NCI-H1436 treated with DMSO at 0.1 percent for 48 hours (cell line): Measurements from ENCODE around the gene PDIA6.
"Not testable (repeated sequence)": the region's sequence is repeated elsewhere in the genome, so short reads cannot be mapped to it uniquely, and the experiment has no call there.

Experiments used
- DNase-seq: peaks from one replicate; lab custom pipeline; 2025; lab: John Stamatoyannopoulos, UW

PDIA6 gene

DNA sequence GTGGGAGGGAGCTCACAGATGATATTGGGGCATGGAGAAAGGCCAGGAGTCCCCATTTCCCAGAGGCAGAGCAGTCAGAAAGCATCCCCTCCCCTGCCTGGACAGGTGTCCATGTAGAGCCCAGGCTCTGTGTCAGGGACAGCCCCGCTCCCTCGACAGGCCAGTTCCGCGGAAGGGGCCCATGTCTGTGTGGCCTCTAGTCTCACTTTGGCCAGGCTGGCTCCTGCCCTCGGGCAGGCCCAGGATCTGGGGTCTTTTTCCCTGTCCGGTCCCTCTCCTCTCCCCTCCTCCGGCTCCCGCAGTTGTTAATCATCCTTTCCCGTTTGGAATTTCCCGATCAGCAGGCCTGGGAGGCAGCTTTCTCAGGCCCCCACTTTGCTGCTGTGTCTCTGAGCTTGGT is 20.4 kb upstream of the PDIA6 start:
- DNase-seq, result no peak

DNA sequence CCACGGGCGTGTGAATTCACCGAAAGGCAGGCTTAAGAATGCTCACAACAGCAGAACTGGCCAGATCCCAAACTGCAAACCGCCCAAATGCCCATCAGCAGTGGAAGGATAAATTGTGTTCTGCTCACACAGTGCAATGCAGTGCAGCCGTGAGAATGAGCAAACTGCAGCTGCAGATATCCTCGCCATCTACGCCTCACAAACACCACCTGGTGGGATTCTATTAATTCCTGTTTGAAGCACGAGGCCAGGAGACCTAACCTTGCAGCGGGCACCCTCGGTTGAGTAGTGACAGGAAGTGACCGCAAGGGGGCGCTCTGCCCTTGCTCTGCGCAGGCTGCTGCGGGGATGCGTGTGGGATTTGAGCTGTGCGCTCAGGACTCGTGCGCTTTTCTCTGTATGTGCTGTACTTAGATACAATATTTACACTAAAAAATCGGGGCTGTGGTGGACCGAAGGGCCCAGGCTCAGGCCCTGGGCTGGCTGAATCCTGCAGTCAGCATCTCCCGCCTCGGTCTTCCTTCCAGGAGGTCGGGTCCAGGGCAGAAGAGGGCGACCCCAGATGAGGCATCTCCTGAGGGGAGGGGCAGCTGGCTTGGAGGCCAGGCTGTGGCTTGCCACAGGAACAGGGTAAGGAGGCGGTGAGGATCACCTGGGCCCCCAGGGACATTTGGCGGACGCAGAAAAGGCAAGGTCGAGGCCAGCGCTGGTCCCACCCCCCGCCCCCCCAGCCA is 19.8 kb upstream of the PDIA6 start:
- DNase-seq, result no peak

DNA sequence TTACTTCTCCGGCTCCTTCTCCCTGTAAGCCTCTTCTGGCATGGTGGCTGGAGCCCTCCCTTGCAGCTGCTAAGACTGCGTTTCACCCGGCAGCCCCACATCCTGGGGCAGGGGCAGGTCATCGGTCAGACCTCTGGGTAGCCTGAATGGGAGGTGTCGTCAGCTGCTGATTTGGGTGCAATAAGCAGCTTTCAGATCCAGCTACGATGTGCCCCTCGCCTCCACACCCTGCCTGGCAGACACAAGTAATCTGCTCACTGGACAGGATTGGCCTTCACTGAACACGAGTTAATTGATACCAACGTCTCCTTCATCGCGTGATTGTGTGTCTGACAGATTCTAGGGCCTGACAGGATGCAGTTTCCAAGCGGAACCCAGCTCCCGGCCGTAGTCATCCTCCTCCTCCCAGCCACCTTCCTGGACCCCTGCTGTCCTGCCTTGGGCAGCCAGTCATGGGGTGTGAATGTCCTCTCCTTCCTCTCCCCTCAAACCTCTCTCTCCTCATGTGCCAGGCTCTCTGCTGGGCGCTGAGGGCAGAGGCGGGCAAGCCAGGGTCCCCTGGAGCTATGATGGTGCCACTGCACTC is 18.9 kb upstream of the PDIA6 start:
- DNase-seq, result no peak

DNA sequence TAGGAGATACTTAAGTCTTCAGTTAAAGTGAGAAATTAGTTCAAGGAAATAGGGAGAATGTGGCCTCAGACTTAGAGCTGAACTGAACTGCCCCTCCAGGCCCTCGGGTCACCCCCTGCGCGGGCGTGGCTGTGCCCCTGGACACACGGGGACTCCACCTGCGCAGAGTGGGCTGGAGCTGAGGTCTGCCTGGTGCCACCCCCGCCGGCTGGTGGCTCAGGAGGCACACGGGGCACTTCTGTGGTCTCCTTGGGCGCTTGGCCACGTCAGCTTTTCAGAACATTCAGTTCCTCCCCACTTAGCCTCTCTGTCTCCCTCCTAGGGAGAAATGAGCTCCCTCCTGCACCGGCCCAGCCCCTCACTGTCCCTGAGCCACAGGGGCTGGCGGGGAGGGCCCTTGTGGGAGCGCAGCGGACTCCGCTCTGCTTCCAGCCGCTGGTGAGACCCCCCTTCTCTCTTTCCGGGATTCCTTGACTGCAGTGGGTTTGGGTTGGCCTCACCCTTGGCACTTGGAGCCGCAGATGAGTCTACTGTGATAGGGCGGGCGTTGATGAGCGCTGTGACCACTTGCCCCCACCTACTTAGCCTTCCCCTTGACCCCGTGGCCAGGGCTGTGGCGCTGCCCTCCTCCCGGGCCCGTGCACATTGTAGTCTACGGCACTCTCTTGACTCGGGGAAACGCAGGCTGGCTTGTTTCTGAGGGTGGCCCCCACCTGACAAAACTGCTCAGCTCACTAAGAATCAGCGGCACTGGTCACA is 18.2 kb upstream of the PDIA6 start:
- DNase-seq, result no peak

DNA sequence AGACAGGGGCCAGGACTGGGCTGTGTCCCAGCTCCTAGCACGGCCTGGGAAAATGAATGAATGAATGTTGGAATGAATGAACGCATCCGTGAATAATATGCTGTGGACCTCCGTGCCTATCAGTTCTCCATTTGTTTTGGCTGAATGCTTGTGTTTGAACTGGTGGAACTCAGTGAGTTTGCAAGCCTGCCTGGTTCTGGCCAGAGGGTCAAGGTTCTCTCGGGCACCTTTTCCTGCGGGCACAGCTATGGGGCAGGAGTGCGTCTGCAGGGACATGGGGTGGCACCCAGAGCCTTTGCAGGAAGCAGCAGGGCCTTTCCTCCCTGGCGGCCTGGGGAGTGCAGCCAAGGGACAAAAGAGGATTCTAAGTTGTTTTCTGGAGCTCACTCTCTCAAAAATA is 17.6 kb upstream of the PDIA6 start:
- no peak for DNase-seq

DNA sequence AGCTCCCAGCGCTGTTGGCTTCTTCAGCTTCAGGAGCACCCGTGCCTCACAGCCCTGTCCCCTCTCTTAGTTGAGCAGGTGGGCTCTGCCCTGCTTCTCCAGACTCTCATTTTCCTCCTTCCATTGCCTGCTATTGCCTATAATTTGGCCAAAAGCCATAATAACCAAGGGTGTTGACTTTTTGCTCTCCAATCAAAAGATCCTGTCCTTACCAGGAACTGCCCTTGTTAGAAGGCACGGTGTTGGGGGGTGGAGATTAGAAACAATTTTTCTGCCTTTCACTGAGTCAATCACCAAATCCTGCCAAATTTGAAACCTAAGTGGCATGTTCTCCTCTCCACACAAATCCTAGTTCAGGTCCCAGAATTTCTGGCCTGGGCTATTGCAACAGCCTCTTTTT is 16.7 kb upstream of the PDIA6 start:
- no peak for DNase-seq

DNA sequence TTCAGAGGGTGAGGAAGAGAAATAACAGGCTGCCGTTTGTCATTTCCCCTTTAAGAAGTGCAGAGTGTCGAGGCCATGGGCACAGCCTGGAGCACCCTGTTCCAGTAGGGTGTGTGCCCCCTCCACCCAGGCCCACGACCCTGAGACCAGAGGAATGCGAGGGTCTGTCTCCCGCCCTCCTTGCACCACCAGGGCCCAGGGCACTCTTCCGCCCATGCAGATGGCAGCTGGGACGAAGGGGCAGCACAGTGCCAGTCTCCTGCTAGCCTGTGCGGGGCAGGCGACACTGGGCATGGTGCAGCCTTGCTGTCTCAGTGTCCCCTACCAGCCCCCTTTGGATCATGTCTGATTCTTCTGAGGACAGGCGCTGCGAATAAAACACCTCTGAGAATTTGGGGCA is 15.8 kb upstream of the PDIA6 start:
- DNase-seq, result no peak

DNA sequence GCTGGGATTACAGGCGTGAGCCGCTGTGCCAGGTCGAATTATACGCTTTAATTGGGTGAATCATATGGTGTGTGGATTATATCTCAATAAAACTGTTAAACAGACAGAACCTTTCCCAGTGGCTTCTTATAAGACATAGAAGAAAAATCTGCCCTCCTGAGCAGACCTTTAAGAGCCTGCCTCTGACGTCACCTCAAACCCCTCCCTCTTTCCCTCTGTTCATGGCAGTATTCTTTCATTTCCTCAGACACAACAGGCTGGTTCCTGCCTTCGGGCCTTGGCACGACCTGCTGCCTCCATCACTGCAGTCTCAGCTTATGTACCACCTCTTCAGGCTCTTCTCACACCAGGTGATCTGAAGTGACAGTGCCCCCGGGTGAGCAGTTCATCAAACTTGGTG is 14.0 kb upstream of the PDIA6 start:
- no peak for DNase-seq

DNA sequence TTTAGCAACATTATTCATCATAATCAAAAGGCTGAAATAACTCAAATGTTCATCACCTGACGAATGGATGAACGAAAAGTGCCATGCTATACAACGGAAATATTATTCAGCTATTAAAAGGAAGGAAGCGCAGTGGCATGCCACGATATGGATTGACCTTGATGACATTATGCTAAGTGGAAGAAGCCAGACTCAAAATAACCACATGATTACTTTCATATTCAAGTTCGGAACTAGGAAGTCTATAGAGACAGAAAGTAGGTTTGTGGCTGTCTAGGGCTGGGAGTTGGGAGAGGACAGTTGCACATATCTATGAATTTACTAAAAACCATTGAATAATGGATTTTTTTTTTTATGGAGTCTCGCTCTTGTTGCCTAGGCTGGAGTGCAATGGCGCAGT is 13.4 kb upstream of the PDIA6 start:
- no peak for DNase-seq

DNA sequence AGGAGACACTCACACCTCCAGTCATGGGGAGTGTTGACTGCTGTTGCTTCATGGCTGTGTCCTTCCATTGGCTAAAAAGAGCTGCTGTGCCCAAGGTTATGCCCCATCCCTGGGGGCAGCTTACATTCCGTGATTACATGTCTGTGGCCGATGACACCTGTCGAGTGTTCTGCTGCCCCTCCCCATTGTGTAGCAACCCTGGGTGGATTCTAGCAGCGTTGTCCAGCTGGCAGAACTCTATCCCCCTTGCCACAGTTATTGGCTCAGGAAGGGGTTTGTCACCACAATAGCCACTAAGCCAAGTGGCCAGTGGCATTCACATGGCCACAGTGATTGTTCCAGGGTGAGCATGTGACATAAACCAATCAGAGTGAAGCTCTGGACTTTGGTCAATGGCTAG is 11.6 kb upstream of the PDIA6 start:
- DNase-seq, result no peak

DNA sequence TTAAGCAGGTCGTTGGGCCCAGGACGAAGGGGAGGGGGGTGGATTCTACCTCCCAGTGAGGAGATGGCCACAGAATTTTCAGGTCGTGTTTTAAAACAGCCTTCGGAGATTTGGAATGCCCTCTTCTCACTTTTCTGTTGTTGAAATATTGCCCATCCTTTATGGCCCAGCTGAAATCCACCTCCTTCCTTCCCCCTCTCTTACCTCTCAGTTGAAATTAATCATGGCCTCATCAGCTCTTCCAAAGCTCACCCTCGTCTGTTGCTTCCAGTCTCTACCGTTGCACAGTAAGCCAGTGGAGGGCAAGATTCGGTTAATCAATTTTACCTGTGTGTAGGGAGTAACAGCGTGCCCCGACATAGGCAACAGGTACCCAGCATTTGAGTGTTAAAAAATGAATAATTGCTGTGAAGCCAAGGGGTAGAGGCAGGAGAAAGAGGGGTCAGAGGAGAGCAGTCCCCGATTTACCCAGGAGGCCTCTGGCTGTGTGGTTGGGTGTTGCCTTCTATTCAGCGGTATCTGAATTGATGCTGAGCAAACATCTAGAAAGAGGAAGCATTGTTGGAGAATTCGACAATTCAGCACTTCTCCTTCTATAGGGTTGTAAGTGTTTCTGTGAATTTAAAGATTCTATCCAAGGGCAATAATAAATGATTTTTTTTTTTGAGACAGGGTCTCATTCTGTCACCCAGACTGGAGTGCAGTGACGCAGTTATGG is 8.6 kb upstream of the PDIA6 start:
- DNase-seq, result no peak

DNA sequence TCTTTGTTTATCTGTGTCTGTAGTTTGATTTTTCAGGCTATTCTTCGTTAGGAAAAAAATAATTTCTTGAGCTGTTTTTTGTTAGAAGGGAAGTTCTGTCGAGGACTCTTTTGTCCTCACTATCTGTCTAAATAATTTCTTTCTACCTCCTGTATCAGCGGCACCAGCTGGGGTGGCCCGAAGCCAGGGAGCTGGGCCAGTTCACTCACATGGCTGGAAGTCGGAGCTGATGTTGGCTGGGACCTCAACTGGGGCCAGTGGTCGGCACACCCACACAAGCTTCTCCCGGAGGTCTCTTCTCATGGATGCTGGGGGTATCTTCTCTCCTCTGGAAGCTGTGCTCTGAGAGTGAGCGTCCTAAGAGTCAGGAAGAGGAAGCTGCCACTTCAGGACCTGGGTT is 8.0 kb upstream of the PDIA6 start:
- no peak for DNase-seq

DNA sequence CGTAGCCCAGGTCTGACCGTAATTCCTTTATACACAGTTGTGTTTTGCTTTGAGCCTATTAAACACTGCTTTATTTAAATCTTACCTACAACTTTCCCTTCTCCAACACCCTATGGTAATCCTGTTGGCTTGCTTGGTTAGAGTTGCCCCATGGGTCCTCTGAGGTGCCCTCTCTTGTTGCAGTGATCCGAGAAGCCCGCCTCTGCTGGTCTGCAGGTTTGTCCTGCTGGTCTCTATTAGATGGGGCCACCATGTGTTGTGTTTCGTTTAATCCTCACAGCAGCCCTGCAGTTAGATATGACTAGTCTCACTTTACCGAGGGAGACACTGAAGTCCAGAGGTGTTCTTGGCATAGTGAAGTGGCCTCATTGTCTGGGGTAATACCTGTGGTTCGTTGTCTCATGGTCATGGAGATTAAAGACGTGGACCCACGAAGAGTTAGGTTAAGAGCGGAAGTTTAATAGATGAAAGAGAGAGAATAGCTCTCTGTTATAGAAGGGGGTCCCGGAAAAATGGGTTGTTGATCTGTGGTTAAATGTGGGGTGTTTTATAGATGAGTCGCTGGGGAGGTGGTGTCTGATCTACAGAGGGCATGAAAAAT is 7.2 kb upstream of the PDIA6 start:
- no peak for DNase-seq

DNA sequence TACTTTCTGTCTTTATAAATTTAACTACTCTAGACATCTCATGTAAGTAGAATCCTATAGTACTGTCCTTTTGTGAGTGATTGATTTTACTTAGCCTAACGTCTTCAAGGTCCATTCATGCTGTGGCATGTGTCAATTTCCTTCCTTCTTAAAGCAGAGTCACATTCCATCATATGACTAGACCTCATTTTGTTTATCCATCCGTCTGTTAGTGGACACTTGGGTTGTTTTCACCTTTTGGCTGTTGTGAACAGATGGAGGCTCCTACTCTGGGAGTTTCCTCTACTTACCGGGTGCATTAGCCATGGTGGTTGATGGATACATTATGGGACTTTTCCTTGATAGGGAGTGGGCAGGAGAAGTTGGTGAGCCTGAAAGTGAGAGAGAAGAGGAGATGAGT is 6.4 kb upstream of the PDIA6 start:
- DNase-seq, result no peak

DNA sequence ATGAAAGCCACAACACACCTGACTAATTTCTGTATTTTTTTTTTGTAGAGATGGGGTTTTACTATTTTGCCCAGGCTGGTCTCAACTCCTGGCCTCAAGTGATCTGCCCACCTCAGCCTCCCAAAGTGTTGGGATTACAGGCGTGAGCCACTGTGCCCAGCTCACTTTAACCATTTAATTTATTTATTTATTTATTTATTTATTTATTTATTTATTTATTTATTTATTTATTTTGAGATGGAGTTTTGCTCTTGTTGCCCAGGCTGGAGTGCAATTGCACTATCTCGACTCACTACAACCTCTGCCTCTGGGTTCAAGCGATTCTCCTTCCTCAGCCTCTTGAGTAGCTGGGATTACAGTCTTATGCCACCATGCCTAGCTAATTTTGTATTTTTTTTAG is 5.7 kb upstream of the PDIA6 start:
- not testable (repeated sequence) for DNase-seq

DNA sequence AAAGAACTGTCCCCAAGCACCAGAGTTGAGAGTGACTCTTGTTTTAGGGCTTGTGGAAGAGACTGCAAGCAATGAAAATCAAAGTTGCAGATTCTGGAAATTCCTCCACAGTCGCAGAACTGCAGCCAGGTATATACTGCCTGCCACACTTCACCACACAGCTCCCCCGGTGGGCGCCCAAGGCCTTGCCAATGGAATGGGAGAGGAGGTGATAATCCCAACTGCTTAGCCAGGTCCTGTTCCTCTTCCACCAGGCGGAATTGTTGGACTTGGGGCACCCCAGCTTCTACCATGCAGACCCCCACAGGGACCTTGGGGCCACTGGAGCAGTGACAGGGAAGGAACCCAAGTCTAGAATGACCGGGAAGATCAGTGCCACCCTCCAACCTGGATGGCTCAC is 4.8 kb upstream of the PDIA6 start:
- no peak for DNase-seq

DNA sequence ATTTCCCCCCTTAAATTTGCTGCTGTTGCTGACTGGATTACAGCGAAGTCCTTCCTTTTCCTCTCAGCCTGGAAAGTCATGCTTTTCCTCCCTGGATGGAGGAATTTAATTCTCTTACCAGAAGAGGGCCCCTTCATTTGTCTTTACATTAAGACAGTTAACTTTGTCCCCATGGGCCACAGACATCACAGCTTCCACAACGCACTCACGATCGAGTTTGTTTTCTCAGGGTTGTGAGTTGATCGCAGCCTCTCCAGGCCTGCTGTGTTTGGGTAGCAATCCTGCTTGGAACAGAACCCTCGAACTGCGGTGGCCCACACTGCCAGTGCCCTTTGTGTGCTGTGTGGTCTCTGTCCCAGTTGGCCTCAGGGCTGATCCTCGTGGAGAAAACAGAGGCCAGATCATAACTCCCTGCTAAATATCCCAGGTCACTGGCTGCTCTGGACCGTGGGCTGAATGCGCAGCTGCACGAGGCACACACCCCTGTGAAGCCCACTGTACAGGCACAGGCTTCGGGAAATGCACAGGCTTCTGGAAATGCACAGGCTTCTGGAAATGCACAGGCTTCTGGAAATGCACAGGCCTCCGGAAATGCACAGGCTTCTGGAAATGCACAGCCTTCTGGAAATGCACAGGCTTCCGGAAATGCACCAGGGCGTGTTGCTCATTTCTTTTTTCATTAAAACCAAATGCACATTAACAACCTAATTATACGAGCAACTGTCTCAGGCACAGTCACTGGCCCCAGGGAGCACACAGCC is 2.2 kb upstream of the PDIA6 start:
- no peak for DNase-seq

DNA sequence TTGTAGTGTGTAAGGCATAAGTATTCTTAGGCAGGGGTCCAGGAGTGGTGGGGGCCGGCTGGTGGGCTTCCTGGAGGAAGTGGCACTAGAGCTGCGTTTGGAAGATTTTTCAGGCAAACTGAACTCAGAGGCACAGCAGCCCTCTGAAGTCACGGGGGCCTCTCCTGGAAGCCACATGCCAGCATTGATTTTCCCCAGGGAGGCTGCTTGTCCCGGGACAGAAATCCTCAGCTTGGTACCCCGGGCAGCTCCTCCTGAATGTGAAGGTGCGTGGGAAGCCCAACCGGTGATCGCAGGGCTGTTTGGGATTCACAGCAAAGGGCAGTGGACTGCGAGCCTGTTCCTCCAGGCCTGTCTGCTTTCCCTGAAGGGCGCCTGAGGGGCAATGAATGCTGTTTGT is 1.6 kb upstream of the PDIA6 start:
- DNase-seq, result no peak

DNA sequence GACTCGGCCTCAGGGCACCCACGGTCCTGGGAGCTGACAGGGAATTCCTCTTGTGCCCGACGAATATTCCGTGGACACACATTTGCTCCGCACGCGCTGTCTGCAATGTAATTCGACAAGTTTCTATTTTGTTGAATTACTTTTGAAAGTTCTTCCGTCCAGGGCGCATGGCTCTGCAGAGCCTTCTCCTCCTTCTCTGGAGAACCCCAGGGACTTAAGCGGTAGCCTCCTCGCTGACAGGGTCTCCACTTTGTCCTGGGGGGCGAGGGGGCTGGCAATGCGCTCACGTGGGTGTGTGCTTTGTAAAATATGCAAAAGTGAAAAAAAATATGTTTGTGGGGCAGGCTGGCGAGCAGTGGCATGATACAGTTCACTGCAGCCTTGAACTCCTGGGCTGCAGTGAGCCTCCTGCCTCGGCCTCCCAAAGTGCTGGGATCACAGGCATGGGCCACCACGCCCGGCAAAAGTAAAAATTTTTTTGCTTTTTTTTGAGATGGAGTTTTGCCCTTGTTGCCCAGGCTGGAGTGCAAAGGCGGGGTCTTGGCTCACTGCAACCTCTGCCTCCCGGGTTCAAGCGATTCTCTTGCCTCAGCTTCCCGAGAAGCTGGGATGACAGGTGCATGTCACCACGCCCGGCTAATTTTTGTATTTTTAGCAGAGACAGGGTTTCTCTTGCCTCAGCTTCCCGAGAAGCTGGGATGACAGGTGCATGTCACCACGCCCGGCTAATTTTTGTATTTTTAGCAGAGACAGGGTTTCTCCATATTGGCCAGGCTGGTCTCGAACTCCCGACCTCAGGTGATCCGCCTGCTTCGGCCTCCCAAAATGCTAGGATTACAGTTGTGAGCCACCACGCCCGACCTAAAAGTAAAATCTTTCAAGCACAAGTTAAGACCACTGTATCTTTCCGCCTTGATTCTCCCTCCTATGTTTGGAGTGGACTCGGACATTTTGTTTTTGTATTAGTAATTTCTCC is 866 bp upstream of the PDIA6 start:
- DNase-seq, result not testable (repeated sequence)

DNA sequence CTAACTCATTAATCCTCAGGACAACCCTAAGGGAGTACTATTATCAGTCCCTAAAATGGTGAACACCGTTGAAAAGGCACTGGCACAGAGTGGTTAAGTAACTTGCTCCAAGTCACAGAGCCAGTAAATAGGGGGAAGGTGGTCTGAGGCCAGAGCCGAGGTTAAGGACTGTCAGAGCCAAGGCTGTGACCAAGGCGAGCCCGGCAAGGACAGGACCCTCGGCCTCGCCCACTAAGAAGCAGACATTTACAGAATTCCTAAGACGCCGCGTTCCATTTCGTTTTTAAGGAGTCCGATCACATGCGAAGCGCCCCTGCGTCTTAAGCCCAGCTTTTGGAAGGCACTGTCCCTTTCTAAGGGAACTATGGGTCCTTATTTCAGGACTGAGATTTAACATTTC is 1.1 kb downstream of the PDIA6 start:
- no peak for DNase-seq
